NT2/D1 (cell line): ENCODE results near the gene RPS6KA2.

Experiments used
- DNase-seq: peaks from one replicate; pipeline ENCODE4 v3.0.0-alpha.2; 2011; ENCODE audit warnings: low read depth, low spot score
- H3K27me3 ChIP-seq: 2 replicates; pipeline ENCODE4 v1.6.0; 2011; ENCODE audit warnings: mild to moderate bottlenecking; ENCODE audit not compliant: insufficient read length, insufficient read depth
- H3K36me3 ChIP-seq: 2 replicates; pipeline ENCODE4 v1.6.1; 2011; ENCODE audit warnings: mild to moderate bottlenecking, low read length, mixed read lengths; ENCODE audit not compliant: insufficient read depth, insufficient read length
- H3K4me1 ChIP-seq: 2 replicates; pipeline ENCODE4 v1.5.1; 2011; ENCODE audit not compliant: insufficient read depth, insufficient read length
- H3K4me3 ChIP-seq: 2 replicates; pipeline ENCODE4 v1.5.1; 2011; ENCODE audit warnings: low read depth; ENCODE audit not compliant: insufficient read length
- H3K9ac ChIP-seq: 2 replicates; pipeline ENCODE4 v1.6.0; 2011; ENCODE audit warnings: low read depth; ENCODE audit not compliant: insufficient read length
- H3K9me3 ChIP-seq: 2 replicates; pipeline ENCODE4 v1.5.1; 2011; ENCODE audit warnings: mild to moderate bottlenecking, low read length; ENCODE audit not compliant: insufficient read depth
- SUZ12 ChIP-seq: IDR thresholded peaks from 2 replicates; pipeline ENCODE4 v1.6.1; 2011; ENCODE audit not compliant: insufficient read length, insufficient read depth; ENCODE audit errors: extremely low read depth
- YY1 ChIP-seq: IDR thresholded peaks from 2 replicates; pipeline ENCODE4 v1.6.1; 2011; ENCODE audit not compliant: insufficient read length, insufficient read depth
- ZNF274 ChIP-seq: IDR thresholded peaks from 2 replicates; pipeline ENCODE4 v1.6.1; 2011; ENCODE audit warnings: mild to moderate bottlenecking, low read depth, low read length

The RPS6KA2 gene

DNA sequence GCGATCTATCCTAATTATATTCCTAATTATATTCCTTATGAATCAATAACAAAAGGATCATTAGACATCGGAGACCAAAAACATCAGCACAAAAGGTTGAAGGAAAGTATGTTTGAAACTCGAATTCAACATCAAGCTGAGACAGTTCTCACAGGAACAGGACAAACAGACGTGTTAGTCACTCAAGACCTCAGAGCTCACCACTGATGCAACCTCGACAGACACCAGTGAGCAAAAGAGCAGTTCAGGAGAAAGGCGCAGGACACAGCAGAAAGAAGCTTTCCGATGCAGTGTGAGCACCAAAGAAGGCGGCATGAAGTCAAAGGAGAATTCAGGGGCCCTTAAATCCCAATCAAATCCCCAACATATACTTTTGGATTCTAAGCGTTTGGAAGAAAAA lies 34.2 kb downstream of the RPS6KA2 start:
- no peak overlapping the region for H3K9ac ChIP-seq
- no peak for DNase-seq
- TF ChIP-seq YY1 (no peak), SUZ12 (no peak), ZNF274 (no peak)
- no peaks in the 10 kb centered on the region for H3K36me3 ChIP-seq
- no peaks in the 10 kb centered on the region for H3K9me3 ChIP-seq
- H3K4me1 ChIP-seq: no peaks in the 10 kb centered on the region
- no peak overlapping the region for H3K4me3 ChIP-seq
- no peaks in the 10 kb centered on the region for H3K27me3 ChIP-seq

DNA sequence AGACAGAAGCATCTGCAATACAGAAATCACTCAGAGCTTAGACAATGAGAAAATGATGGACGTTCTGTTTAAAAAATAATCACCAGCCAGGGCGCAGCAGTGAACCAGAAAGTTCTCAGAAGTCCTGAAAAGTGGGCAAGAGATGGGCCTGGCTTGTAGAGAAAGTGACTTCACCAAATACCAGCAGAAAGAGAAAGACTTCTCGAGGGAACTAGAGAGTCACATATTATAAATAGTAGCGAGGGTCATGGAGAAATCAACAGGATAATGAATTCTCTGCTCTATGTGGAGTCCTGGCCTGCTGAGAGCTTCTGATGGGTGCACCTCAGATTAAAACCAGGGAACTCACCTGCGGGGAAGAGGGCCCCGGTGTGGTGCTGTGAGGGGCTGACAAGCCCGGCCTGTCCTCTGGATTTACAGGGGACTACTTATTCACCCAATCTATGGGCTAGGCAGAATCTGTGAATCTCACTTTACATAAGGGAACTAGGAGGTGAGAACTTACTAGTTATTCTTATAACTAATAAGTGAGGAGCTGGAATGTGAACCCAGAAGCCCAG lies 35.0 kb downstream of the RPS6KA2 start:
- Histone ChIP-seq H3K9me3 (no peaks in the 10 kb centered on the region), H3K27me3 (no peaks in the 10 kb centered on the region), H3K36me3 (no peaks in the 10 kb centered on the region), H3K4me1 (no peaks in the 10 kb centered on the region), H3K9ac (no peak overlapping the region), H3K4me3 (no peak overlapping the region)
- TF ChIP-seq YY1 (no peak), ZNF274 (no peak), SUZ12 (no peak)
- DNase-seq: no peak

GRCh38 chr6:166591026-166591425 lies 36.0 kb downstream of the RPS6KA2 start:
- no peak overlapping the region for H3K9ac ChIP-seq
- H3K4me1 ChIP-seq: no peaks in the 10 kb centered on the region
- H3K9me3 ChIP-seq: no peaks in the 10 kb centered on the region
- no peak for DNase-seq
- TF ChIP-seq ZNF274: no peak
- no peak for TF ChIP-seq YY1
- no peak for TF ChIP-seq SUZ12
- H3K27me3 ChIP-seq: no peaks in the 10 kb centered on the region
- H3K4me3 ChIP-seq: no peak overlapping the region
- H3K36me3 ChIP-seq: no peaks in the 10 kb centered on the region

GRCh38 chr6:166589786-166590574 lies 37.1 kb downstream of the RPS6KA2 start:
- no peaks in the 10 kb centered on the region for H3K36me3 ChIP-seq
- no peaks in the 10 kb centered on the region for H3K9me3 ChIP-seq
- no peak overlapping the region for H3K9ac ChIP-seq
- no peak overlapping the region for H3K4me3 ChIP-seq
- DNase-seq: no peak
- no peaks in the 10 kb centered on the region for H3K4me1 ChIP-seq
- H3K27me3 ChIP-seq: no peaks in the 10 kb centered on the region
- TF ChIP-seq ZNF274 (no peak), SUZ12 (no peak), YY1 (no peak)

GRCh38 chr6:166589337-166589731 lies 37.7 kb downstream of the RPS6KA2 start:
- no peak for DNase-seq
- Histone ChIP-seq H3K9me3 (no peaks in the 10 kb centered on the region), H3K9ac (no peak overlapping the region), H3K4me1 (no peaks in the 10 kb centered on the region), H3K36me3 (no peaks in the 10 kb centered on the region), H3K4me3 (no peak overlapping the region), H3K27me3 (no peaks in the 10 kb centered on the region)
- TF ChIP-seq YY1 (no peak), ZNF274 (no peak), SUZ12 (no peak)

GRCh38 chr6:166588691-166589336 lies 38.2 kb downstream of the RPS6KA2 start:
- Histone ChIP-seq H3K27me3 (no peaks in the 10 kb centered on the region), H3K9me3 (no peaks in the 10 kb centered on the region), H3K9ac (no peak overlapping the region), H3K36me3 (no peaks in the 10 kb centered on the region), H3K4me1 (no peaks in the 10 kb centered on the region), H3K4me3 (no peak overlapping the region)
- DNase-seq: no peak
- TF ChIP-seq SUZ12 (no peak), ZNF274 (no peak), YY1 (no peak)

DNA sequence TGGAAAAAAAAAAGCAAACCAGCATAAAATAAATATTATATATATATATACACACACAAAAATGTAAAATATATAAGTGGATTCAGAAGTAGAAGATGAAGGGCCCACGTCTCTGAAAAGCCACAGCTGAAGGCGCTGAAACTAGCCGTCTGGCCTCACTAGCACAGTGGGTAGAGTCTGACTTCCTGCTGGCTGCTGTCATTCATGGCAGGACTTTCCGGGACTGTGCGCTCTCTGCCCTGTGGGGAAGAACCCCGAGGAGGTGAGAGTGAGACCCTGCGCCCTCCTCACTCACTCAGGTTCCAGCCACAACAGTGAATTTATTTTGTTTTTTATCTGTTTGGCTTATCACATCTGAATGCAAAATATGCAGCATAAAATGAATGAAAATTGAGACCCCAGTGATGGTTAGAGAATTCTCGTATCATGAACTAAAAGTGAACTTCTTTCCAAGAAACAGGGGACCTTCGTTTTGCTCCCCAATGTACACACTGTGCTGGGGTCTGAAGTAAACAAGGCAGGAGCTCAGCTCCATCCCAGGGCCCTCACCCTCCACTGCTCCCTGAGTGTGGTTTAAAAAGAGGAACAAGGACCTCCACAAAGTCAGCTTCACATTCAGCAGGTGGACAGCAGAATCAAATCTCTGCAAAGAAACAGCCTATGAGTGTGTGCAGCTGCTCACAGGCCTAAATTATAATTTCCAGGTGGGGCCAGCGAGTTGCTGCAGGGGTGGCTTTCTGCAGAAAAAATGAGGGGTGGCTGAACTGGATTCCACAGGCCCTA lies 39.2 kb downstream of the RPS6KA2 start:
- Histone ChIP-seq H3K9ac (no peak overlapping the region), H3K36me3 (no peaks in the 10 kb centered on the region), H3K9me3 (no peaks in the 10 kb centered on the region), H3K4me3 (no peak overlapping the region), H3K27me3 (no peaks in the 10 kb centered on the region), H3K4me1 (no peaks in the 10 kb centered on the region)
- DNase-seq: no peak
- TF ChIP-seq YY1: no peak
- no peak for TF ChIP-seq ZNF274
- TF ChIP-seq SUZ12: no peak
